Thoracic aorta (tissue), 2 donors: Measurements from ENCODE around the gene SNPH. TPM values are rescaled to one million over a fixed set of nuclear protein-coding genes. Genes with fewer than 3 reads are reported as not detected.

Experiments used
- ATAC-seq: fragments of 150-250 bp; one replicate; pipeline ENCODE4 v1.8.0; 2017; ENCODE audit warnings: low read depth; ENCODE audit not compliant: insufficient number of reproducible peaks, low FRiP score
- DNase-seq: peaks from one replicate; pipeline ENCODE4 v3.0.0-alpha.2; 2020; ENCODE audit warnings: low spot score
- H3K27ac ChIP-seq, 2 donors: fragments of 200-600 bp; sonication (generic); 1 replicate in 1 of 2; 2 replicates in 1 of 2; pipeline ENCODE4 v1.5.1; 2016; ENCODE audit warnings: mild to moderate bottlenecking in 2 of 2, moderate library complexity in 2 of 2
- H3K27me3 ChIP-seq: fragments of 200-600 bp; sonication (generic); replicated peaks from 2 replicates; pipeline ENCODE4 v1.6.0; 2016; ENCODE audit warnings: mild to moderate bottlenecking; ENCODE audit not compliant: insufficient read depth
- H3K36me3 ChIP-seq: fragments of 200-600 bp; sonication (generic); one replicate; pipeline ENCODE4 v1.5.1; 2016
- H3K4me1 ChIP-seq, 2 donors: fragments of 200-600 bp; sonication (generic); 1 replicate in 1 of 2; 2 replicates in 1 of 2; pipeline versions ENCODE4 v1.5.1 to v1.6.0; 2016; ENCODE audit warnings: low read depth in 2 of 2, mild to moderate bottlenecking in 1 of 2; ENCODE audit not compliant: control insufficient read depth in 1 of 2
- H3K4me3 ChIP-seq: fragments of 200-600 bp; sonication (generic); 2 replicates; pipeline ENCODE4 v1.5.1; 2016; ENCODE audit warnings: mild to moderate bottlenecking
- H3K9me3 ChIP-seq: fragments of 200-600 bp; sonication (generic); 2 replicates; pipeline ENCODE4 v1.5.1; 2016
- CTCF ChIP-seq: fragments of 200-600 bp; sonication (generic); IDR thresholded peaks from one replicate; pipeline ENCODE4 v1.5.1; 2019; ENCODE audit warnings: antibody characterized with exemption
- total RNA-seq, 2 donors: library from RNA; depleted of rRNA; stranded (reverse); fragments of >200 nt; gene quantifications; one replicate each; pipeline versions ENCODE4 v1.1.0 to v1.2.3, GENCODE V29; 2016

Gene SNPH
- total RNA-seq, 2 donors from 2014 or later = 13.4 to 14.6 TPM

DNA sequence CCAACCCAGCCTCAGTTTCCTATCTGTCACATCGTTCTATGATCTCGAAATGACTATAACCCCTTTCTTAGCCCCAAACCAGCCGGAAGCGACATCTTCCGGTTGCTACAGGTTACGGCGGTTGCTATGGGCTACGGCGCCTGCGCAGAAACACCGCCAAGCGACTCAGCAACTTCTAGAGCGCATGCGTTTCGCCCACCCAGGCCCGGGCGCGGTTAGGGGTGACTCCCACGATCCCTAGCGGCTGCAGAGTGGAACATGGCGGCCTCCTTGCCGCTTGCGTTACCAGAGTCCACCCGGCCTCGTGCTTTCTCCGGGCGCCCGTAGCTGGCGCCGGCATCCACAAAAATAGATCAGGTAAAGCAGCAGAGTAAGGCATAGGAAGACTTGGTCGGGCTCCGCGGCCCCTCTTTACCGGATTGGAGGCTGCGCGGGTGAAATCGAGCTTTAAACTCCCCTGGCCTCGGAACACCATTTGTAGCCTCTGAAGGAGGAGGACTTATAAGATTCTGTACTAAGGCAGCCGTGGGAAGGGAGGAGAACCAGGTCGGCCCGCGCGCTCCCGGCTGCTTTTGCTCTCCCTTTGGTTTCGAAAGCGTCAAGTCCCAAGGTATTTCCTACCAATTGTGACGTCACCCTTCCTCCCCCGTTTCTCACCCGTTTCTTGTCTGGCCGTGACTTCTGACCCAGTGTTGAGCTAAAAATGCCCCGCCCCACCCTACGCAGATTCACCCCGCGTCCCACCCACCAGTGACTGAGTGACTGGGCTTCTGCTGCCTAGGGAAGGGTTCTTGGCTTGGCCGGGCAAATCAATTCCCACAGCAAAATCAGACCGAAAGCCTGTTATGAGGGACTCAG, 59.3 kb downstream of the SNPH start:
- DNase-seq = peak; percentile 92
- ATAC-seq = peak; percentile 78
- peak overlapping the region; percentile 84 for H3K4me3 ChIP-seq
- H3K9me3 ChIP-seq = no peaks in the 10 kb centered on the region
- H3K27me3 ChIP-seq = no peaks in the 10 kb centered on the region
- H3K4me1 ChIP-seq = peaks cover 7 to 48% of the 10 kb centered on the region in 2 donors
- H3K27ac ChIP-seq = peak overlapping the region; percentile 96 to 97
- TF ChIP-seq CTCF = peak; percentile 53
- no peaks in the 10 kb centered on the region for H3K36me3 ChIP-seq

DNA sequence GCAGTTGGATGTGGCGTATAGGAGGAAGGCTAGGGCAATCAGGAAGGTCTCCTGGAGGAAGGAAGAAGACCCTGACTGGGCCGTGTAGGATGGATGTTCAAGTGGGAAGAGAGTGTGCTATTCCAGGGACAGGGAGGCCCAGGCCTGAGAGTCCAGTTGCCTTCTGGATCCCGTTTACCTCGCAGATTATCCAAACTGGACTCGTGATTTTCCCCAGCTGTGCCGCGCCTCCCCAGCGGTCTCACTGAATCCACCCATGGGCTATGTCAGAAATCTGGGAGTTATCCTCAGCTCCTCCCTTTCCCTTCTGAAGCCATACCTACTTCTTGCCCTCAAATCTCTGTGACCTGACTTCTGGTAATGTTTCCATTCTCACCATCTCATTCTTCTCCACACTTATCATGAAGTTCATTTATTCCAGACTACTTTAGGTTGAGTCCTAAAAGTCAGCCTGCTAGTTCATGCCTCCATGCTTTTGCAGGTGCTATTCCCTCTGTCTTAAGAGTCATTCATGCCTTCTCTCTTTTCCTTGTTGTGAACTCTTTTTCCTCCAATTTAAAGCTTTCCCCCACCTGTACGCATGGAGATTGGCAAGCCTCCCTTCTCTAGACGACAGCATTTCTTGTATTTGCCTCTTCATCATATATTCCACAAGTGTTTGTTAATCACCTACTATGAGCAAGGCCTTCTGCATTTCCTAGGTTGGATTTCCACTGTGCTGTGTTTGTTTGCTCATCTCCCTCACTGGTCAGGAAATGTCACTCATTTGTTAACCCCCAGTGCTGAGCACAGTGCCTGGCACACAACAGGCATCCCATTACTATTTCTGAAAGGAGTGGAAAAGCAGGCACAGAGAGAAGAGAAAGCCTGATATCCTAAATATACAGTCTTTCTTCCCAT, 60.2 kb downstream of the SNPH start:
- H3K4me3 ChIP-seq = peak overlapping the region; percentile 84
- no peaks in the 10 kb centered on the region for H3K9me3 ChIP-seq
- H3K4me1 ChIP-seq = peaks cover 7 to 48% of the 10 kb centered on the region in 2 donors
- peak overlapping the region; percentile 96 to 97 for H3K27ac ChIP-seq
- DNase-seq (no peak), ATAC-seq (no peak)
- no peak for TF ChIP-seq CTCF
- H3K36me3 ChIP-seq = no peaks in the 10 kb centered on the region
- H3K27me3 ChIP-seq = no peaks in the 10 kb centered on the region

- H3K4me1 ChIP-seq = peaks cover 7 to 47% of the 10 kb centered on the region in 2 donors
Measured at GRCh38 chr20:1327241-1327653, 61.2 kb downstream of the SNPH start.

DNA sequence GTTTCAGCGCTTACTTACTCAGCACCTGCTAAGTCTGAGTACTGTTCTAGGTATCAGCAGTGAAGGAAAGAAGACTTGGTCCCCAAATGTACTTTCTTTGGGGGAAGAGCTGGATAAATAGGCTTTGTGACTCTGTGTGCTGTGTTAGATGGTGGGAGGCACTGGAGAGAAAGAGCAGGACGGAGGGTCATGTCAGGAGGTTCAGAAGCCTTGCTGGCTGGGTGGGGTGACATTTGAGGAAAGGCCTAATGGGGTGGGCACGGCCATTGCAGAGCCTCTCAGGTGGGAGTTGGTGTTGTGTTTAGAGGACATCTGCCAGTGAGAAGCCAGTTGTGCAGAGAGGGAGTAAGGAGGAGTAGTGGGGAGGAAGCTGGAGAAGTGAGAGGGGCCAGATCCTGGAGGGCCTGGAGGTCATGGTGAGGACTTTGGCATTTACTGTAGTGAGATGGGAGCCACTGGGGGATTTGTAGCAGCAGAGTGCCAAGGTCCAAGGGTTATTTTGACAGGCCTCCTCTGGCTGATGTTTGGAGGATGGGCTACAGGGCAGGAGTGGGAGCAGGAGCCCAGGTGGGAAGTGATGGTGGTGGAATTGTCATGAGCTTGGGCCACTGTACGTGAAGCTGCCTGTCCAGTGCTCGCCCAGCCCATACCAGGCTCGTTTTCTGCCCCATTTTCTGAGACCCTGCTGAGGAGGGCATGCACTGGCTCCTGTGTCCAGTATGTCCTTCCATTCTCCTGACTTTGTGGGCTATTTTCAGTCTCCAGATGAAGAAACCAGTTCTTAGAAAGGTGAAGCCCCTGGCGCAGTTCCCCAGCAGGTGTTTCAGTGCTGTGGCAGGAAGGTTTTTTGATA, 62.0 kb downstream of the SNPH start:
- DNase-seq = no peak
- no peaks in the 10 kb centered on the region for H3K36me3 ChIP-seq
- peaks cover 7 to 39% of the 10 kb centered on the region in 2 donors for H3K4me1 ChIP-seq
- no peak overlapping the region for H3K27ac ChIP-seq
- no peak for TF ChIP-seq CTCF
- H3K9me3 ChIP-seq = no peaks in the 10 kb centered on the region
- no peaks in the 10 kb centered on the region for H3K27me3 ChIP-seq
- no peak overlapping the region for H3K4me3 ChIP-seq
- no peak for ATAC-seq

More at GRCh38 chr20:1327241-1327653, 61.2 kb downstream of the SNPH start:
- Histone ChIP-seq H3K27ac (no peak overlapping the region), H3K9me3 (no peaks in the 10 kb centered on the region), H3K4me3 (no peak overlapping the region), H3K36me3 (no peaks in the 10 kb centered on the region), H3K27me3 (no peaks in the 10 kb centered on the region)
- no peak for DNase-seq
- no peak for TF ChIP-seq CTCF
- no peak for ATAC-seq
